ENCODE results near the gene SYCP2L. TPM values are rescaled to one million over a fixed set of nuclear protein-coding genes. Genes with fewer than 3 reads are reported as not detected.
"Not testable (repeated sequence)": the region's sequence is repeated elsewhere in the genome, so short reads cannot be mapped to it uniquely, and the experiment has no call there.

The SYCP2L gene
- total RNA-seq, 4 donors from 2014 or later = 0.95 TPM; not detected in 3

DNA sequence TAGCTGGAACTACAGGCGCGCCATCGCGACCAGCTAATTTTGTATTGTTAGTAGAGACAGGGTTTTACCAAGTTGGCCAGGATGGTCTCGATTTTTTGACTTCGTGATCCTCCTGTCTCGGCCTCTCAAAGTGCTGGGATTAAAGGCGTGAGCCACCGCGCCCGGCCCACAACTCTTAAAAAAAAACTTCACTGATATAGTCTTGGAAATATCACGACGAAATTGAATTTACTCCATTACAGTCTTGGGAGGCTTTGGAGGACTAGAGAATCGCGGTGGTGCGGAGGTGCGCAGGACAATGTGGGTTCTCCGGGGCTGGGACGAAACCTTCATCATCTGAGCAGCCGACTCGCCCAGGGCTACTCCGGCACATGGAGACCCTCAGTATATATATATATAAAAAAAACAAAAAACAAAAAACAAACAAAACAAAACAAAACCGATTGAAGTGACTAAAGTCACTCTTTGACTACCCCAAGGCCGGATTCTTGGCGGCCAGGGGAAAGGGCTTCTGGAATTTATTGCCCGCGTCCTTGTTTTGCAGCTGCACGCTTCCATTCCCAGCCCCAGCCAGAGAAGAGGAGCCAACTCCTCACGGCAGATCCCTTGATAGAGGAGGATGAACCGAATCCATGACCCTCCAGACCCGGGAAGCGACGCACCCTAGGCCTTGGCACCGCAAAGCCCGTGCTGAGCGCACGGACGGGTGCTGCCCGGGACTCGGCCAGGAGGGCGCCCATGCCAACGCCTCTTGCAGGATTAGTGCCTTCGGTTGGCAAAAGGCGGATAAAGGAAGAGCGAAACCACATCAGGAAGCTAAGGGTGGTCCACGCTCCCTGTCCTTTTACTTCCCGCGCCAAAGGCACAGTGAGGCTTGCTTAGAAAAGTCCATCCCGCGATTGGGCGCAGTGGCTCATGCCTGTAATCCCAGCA is 3.3 kb upstream of the SYCP2L start:
- no peak overlapping the region for H3K27ac ChIP-seq
- 24 to 36% methylated on average over 15 to 51 of the region's 51 CpGs for WGBS, 2 donors (ENCODE audit: low coverage in 1 of 2)
- peaks cover 0 to 16% (median 4%) of the 10 kb centered on the region in 4 donors for H3K4me1 ChIP-seq
- TF ChIP-seq CTCF (IDR thresholded peaks at IDR 0.05) (no peak), EP300 (IDR thresholded peaks at IDR 0.05; ENCODE audit: low read depth) (no peak), POLR2A (IDR thresholded peaks at IDR 0.05) (no peak), POLR2AphosphoS5 (IDR thresholded peaks at IDR 0.05) (no peak)
- in situ Hi-C loops (cut with MboI; ENCODE audit: low pct_ligation_motif_present in 1 of 4, low pct_unique_long_range_greater_than_20kb in 1 of 4, low sequenced_read_pairs in 3 of 4) = no loop called here
- intact Hi-C loops (cut with DNase I; ENCODE audit: low total_unique reads) = loop anchor here (2.0 kb wide), 1 partner anchor 47 kb away; no protein-coding TSS in a partner anchor
- peaks cover 81% of the 10 kb centered on the region for H3K27me3 ChIP-seq
- DNase-seq = no peak
- H3K9me3 ChIP-seq = no peaks in the 10 kb centered on the region
- H3K36me3 ChIP-seq = no peaks in the 10 kb centered on the region
- H3K4me3 ChIP-seq = no peak overlapping the region

DNA sequence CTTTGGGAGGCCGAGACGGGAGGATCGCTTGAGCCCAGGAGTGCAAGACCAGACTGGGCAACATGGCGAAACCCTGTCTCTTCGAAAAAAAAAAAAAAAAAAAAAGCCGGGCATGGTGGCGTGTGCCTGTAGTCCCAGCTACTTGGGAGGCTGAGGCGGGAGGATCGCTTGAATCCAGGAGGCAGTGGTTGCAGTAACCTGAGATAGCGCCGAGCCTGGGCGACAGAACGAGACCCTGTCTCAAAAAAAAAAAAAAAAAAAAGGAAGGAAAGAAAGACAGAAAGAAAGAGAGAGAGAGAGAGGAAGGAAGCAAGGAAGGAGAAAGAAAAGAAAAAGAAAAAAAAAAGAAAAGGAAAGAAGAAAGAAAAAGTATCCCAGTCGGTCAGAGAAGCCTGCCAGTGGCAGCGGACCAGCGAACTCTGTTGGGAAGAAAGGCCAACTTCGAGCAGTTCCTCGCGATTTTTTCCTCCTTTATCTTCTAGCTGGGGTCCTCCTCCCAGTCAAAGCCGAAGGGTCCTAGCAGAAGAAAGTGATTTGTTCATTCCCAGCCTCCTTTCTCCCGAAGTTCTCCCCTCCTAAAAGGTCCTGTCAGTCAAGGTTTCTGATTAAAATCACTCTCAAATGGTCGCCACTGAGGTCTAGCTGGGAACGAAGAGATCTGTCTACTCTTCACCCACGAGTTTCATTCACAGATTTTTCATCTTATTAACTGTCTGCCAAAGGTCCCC is 2.4 kb upstream of the SYCP2L start:
- in situ Hi-C loops (cut with MboI; ENCODE audit: low pct_ligation_motif_present in 1 of 4, low pct_unique_long_range_greater_than_20kb in 1 of 4, low sequenced_read_pairs in 3 of 4) = no loop called here
- no peak overlapping the region for H3K27ac ChIP-seq
- 39% methylated on average over 15 to 24 of the region's 24 CpGs for WGBS, 2 donors (ENCODE audit: low coverage in 1 of 2)
- TF ChIP-seq EP300 (IDR thresholded peaks at IDR 0.05; ENCODE audit: low read depth) = no peak
- TF ChIP-seq POLR2AphosphoS5 (IDR thresholded peaks at IDR 0.05) = no peak
- TF ChIP-seq CTCF (IDR thresholded peaks at IDR 0.05) = no peak
- no peak for TF ChIP-seq POLR2A (IDR thresholded peaks at IDR 0.05)
- peaks cover 0 to 16% (median 4%) of the 10 kb centered on the region in 4 donors for H3K4me1 ChIP-seq
- no peaks in the 10 kb centered on the region for H3K36me3 ChIP-seq
- H3K27me3 ChIP-seq = peaks cover 84% of the 10 kb centered on the region
- H3K4me3 ChIP-seq = no peak overlapping the region
- intact Hi-C loops (cut with DNase I; ENCODE audit: low total_unique reads) = loop anchor here (2.0 kb wide), 1 partner anchor 48 kb away; no protein-coding TSS in a partner anchor
- no peaks in the 10 kb centered on the region for H3K9me3 ChIP-seq
- no peak for DNase-seq

GRCh38 chr6:10886365-10886690 is 524 bp upstream of the SYCP2L start:
- intact Hi-C loops (cut with DNase I; ENCODE audit: low total_unique reads); H3K9me3 ChIP-seq; H3K36me3 ChIP-seq; H3K27ac ChIP-seq; in situ Hi-C loops (cut with MboI; ENCODE audit: low pct_ligation_motif_present in 1 of 4, low pct_unique_long_range_greater_than_20kb in 1 of 4, low sequenced_read_pairs in 3 of 4); DNase-seq: not testable (repeated sequence)
- WGBS, 2 donors (ENCODE audit: low coverage in 1 of 2) = 38 to 100% methylated on average over 1 to 11 of the region's 11 CpGs
- Histone ChIP-seq H3K4me1 (peaks cover 0 to 16% (median 4%) of the 10 kb centered on the region in 4 donors), H3K27me3 (peaks cover 75% of the 10 kb centered on the region), H3K4me3 (peak overlapping the region in 2 of 4 donors; percentile 19 to 44)

DNA sequence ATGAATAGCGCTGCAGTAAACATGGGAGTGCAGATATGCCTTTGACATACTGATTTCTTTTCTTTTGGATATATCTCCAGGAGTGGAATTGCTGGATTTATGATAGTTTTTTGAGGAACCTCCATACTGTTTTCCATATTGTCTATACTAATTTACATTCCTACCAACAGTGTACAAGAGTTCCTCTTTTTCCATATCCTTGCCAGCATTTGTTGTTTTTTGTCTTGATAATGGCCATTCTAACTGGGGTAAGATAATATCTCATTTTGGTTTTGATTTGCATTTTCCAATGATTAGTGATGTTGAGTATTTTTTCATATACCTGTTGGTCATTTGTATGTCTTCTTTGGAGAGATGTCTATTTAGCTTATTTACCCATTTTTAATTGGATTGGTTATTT is 3.3 kb downstream of the SYCP2L start:
- no peak for TF ChIP-seq CTCF (IDR thresholded peaks at IDR 0.05)
- TF ChIP-seq POLR2AphosphoS5 (IDR thresholded peaks at IDR 0.05) = no peak
- no peak for TF ChIP-seq POLR2A (IDR thresholded peaks at IDR 0.05)
- TF ChIP-seq EP300 (IDR thresholded peaks at IDR 0.05; ENCODE audit: low read depth) = no peak
- Histone ChIP-seq H3K27ac (no peak overlapping the region), H3K27me3 (peaks cover 37% of the 10 kb centered on the region), H3K36me3 (no peaks in the 10 kb centered on the region), H3K4me1 (peaks cover 0 to 10% (median 4%) of the 10 kb centered on the region in 4 donors), H3K4me3 (no peak overlapping the region), H3K9me3 (peaks cover 3 to 5% of the 10 kb centered on the region in 2 donors)
- WGBS, 2 donors (ENCODE audit: low coverage in 1 of 2) = 92% methylated on average over 1 of the region's 1 CpG; no CpG with 5 or more reads in 1 of the 2 donors
- intact Hi-C loops (cut with DNase I; ENCODE audit: low total_unique reads) (no loop called here), in situ Hi-C loops (cut with MboI; ENCODE audit: low pct_ligation_motif_present in 1 of 4, low pct_unique_long_range_greater_than_20kb in 1 of 4, low sequenced_read_pairs in 3 of 4) (no loop called here)
- no peak for DNase-seq

Measured in transverse colon (tissue), 4 donors.